Hindlimb muscle (tissue), 1 donor: Measurements from ENCODE around the gene TBC1D13. TPM values are rescaled to one million over a fixed set of nuclear protein-coding genes. Genes with fewer than 3 reads are reported as not detected.
"Not testable (repeated sequence)": the region's sequence is repeated elsewhere in the genome, so short reads cannot be mapped to it uniquely, and the experiment has no call there.

Experiments used
- DNase-seq: peaks from one replicate; pipeline ENCODE4 v3.0.0-alpha.2; 2013
- polyA plus RNA-seq: library from polyadenylated mRNA; unstranded; fragments of 120-200 nt; gene quantifications from one replicate; pipeline ENCODE4 v1.2.1, GENCODE V29; 2013; ENCODE audit not compliant: insufficient read length

The TBC1D13 gene
- polyA plus RNA-seq, 1 donor: 42.7 TPM

DNA sequence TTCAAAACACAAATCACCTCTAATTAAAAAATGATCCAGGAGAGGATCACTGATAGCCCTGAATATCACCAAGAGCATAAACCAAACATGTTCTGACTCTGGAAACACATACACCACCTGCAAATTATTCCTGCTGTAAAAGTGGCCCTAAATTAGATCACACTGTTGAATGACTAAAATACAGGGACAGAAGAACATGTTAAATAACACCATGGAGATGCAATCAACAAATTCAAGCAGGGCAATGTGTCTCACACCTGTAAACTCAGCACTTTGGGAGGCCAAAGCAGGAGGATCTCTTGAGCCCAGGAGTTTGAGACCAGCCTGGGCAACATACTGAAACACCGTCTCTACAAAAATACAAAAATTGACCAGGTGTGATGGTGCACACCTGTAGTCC lies 60.8 kb downstream of the TBC1D13 start:
- DNase-seq: no peak

DNA sequence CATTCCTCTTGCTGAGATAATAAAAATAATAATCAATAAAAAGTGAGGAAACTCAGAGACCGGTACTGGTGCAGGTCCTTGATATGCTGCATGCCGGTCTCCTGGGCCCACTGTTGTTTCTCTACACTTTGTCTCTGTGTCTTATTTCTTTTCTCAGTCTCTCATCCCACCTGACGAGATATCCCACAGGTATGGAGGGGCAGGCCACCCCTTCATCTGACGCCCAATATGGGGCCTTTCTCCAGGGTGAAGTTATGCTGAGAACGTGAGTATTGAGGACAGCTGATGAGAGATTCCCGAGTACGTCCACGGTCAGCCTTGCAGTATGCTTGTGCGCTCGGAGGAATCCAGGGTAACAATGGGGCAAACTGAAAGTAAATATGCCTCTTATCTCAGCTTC lies 64.0 kb downstream of the TBC1D13 start:
- not testable (repeated sequence) for DNase-seq

DNA sequence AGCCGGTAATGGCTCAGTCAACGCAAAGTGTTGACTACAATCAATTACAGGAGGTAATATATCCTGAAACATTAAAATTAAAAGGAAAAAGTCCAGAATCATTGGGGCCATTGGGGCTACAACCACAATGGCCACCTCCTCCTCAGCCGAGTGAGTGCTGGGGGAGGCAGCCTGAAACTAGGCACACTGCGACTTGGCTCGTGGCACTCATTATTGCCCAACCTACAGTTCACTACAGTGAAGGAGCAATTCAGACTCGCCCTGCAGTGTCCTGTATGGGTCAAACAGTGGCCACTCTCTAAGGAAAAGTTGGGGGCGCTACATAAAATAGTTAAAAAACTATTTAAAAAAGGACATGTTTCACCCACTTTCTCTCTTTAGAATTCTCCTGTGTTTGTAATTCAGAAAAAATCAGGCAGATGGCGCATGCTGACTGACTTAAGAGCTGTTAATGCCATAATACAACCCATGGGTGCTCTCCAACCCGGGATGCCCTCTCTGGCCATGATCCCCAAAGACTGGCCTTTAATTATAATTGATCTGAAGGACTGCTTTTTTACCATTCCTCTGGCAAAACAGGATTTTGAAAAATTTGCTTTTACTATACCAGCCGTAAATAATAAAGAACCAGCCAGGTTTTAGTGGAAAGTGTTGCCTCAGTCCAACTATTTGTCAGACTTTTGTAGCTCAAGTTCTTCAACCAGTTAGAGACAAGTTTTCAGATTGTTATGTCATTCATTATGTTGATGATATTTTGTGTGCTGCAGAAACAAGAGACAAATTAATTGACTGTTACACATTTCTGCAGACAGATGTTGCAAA lies 64.9 kb downstream of the TBC1D13 start:
- not testable (repeated sequence) for DNase-seq

DNA sequence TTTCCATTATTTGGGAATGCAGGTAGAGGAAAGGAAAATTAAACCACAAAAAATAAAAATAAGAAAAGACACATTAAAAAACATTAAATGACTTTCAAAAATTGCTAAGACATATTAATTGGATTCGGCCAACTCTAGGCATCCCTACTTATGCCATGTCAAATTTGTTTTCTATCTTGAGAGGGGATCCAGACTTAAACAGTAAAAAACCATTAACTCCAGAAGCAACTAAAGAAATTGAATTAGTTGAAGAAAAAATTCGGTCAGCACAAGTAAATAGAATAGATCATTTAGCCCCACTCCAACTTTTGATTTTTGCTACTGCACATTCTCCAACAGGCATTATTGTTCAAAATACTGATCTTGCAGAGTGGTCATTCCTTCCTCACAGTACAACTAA lies 65.6 kb downstream of the TBC1D13 start:
- not testable (repeated sequence) for DNase-seq

DNA sequence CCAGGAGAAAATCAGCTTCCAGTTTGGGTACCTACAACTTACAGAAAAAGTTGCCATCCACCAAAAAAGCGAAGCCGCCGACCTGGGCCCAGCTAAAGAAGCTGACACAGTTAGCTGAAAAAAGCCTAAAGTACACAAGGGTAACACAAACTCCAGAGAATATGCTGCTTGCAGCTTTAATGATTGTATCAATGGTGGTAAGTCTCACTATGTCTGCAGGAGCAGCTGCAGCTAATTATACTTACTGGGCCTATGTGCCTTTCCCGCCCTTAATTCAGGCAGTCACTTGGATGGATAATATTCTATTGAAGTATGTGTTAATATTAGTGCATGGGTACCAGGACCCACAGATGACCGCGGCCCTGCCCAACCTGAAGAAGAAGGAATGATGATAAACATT lies 67.4 kb downstream of the TBC1D13 start:
- not testable (repeated sequence) for DNase-seq

DNA sequence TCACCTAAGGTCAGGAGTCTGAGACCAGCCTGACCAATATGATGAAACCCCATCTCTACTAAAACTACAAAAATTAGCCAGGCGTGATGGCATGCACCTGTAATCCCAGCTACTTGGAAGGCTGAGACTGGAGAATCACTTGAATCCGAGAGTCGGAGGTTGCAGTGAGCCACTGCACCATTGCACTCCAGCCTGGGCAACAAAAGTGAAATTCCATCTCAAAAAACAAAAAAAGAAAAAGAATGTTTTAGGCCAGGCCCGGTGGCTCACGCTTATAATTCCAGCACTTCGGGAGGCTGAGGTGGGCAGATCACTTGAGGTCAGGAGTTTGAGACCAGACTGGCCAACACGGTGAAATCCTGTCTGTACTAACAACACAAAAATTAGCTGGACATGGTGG lies 71.4 kb downstream of the TBC1D13 start:
- DNase-seq: not testable (repeated sequence)

Other genes starting within 250 kb of the TBC1D13 start
- 331 TPM for gene SPTAN1, start 234.7 kb upstream of the TBC1D13 start, polyA plus RNA-seq
- 55.3 TPM for gene DYNC2I2, start 130.4 kb upstream of the TBC1D13 start, polyA plus RNA-seq
- gene SET, start 98.0 kb upstream of the TBC1D13 start, polyA plus RNA-seq: 284 TPM
- gene PKN3, start 84.8 kb upstream of the TBC1D13 start, polyA plus RNA-seq: 8.6 TPM
- 7.6 TPM for gene ZDHHC12, start 63.1 kb upstream of the TBC1D13 start, polyA plus RNA-seq
- 46.0 TPM for gene ZER1, start 15.3 kb upstream of the TBC1D13 start, polyA plus RNA-seq
- gene ENDOG, start 31.2 kb downstream of the TBC1D13 start, polyA plus RNA-seq: 25.2 TPM
- 27.8 TPM for gene SPOUT1, start 42.5 kb downstream of the TBC1D13 start, polyA plus RNA-seq
- gene KYAT1, start 94.7 kb downstream of the TBC1D13 start, polyA plus RNA-seq: 4.5 TPM
- gene LRRC8A, start 94.9 kb downstream of the TBC1D13 start, polyA plus RNA-seq: 20.8 TPM
- 45.1 TPM for gene PHYHD1, start 133.7 kb downstream of the TBC1D13 start, polyA plus RNA-seq
- 8.3 TPM for gene DOLK, start 160.3 kb downstream of the TBC1D13 start, polyA plus RNA-seq
- 36.4 TPM for gene NUP188, start 160.4 kb downstream of the TBC1D13 start, polyA plus RNA-seq
- gene SH3GLB2, start 241.1 kb downstream of the TBC1D13 start, polyA plus RNA-seq: 83.2 TPM
- gene MIGA2, start 249.4 kb downstream of the TBC1D13 start, polyA plus RNA-seq: 20.0 TPM